Measurements from ENCODE around the gene CWC27. TPM values are rescaled to one million over a fixed set of nuclear protein-coding genes. Genes with fewer than 3 reads are reported as not detected.

The CWC27 gene
- total RNA-seq, 1 donor from 2014 or later: 23.3 TPM

DNA sequence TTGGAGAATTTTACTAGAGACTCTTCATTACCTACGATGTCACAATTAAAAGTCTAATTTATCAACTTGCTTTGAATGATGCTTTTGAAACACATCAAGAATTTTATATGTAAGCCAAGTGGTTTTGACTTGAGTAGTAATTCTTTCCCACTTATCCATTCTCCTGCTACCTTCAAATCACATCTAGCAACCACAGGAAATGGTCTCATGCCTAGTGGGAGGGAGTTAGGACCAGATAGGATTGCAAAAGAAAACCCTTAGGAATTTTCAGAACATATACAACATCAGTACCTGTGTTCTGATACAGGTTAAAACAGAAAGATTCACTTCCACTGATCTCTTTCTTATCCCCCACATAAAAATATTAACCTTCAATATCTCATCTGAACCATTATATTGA is 260.4 kb downstream of the CWC27 start:
- DNase-seq: no peak
- TF ChIP-seq, protein P1, sequence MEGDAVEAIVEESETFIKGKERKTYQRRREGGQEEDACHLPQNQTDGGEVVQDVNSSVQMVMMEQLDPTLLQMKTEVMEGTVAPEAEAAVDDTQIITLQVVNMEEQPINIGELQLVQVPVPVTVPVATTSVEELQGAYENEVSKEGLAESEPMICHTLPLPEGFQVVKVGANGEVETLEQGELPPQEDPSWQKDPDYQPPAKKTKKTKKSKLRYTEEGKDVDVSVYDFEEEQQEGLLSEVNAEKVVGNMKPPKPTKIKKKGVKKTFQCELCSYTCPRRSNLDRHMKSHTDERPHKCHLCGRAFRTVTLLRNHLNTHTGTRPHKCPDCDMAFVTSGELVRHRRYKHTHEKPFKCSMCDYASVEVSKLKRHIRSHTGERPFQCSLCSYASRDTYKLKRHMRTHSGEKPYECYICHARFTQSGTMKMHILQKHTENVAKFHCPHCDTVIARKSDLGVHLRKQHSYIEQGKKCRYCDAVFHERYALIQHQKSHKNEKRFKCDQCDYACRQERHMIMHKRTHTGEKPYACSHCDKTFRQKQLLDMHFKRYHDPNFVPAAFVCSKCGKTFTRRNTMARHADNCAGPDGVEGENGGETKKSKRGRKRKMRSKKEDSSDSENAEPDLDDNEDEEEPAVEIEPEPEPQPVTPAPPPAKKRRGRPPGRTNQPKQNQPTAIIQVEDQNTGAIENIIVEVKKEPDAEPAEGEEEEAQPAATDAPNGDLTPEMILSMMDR (IDR thresholded peaks at IDR 0.05; ENCODE audit: partially characterized antibody, unreplicated experiment): no peak

DNA sequence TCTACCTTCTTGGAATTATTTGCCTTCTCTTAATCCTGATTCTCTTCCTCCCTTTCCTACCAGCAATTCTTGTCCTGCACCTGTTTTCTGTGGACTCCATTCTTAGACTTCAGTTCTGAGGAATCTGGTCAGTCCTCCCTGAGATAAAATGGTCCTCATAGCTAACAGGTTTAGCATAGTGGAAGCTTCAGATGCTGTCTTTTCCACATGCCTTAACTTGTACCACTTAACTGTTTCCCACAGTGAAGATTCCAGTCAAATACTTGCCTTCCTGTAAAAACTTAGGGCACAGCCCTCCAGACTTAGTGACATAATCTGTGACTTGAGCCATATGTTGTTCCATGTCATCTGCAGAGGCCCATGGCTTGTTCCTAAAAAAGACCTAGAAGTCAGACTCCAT is 261.3 kb downstream of the CWC27 start:
- peaks cover 13% of the 10 kb centered on the region for H3K4me1 Mint-ChIP-seq (ENCODE audit: low read depth, unreplicated experiment)
- H3K27ac Mint-ChIP-seq (ENCODE audit: unreplicated experiment): no peak overlapping the region
- DNase-seq: no peak
- H3K9me3 Mint-ChIP-seq (ENCODE audit: unreplicated experiment): peaks cover 2% of the 10 kb centered on the region
- no peaks in the 10 kb centered on the region for H3K36me3 Mint-ChIP-seq (ENCODE audit: unreplicated experiment)
- H3K27me3 Mint-ChIP-seq (ENCODE audit: unreplicated experiment): peaks cover 3% of the 10 kb centered on the region
- H3K4me3 Mint-ChIP-seq (ENCODE audit: unreplicated experiment): no peak overlapping the region
- TF ChIP-seq, protein P1 (IDR thresholded peaks at IDR 0.05; ENCODE audit: partially characterized antibody, unreplicated experiment): no peak

More for the DNA sequence above, 260.4 kb downstream of the CWC27 start:
- no peak overlapping the region for H3K27ac Mint-ChIP-seq (ENCODE audit: unreplicated experiment)
- H3K9me3 Mint-ChIP-seq (ENCODE audit: unreplicated experiment): peaks cover 2% of the 10 kb centered on the region
- peaks cover 7% of the 10 kb centered on the region for H3K4me1 Mint-ChIP-seq (ENCODE audit: low read depth, unreplicated experiment)
- no peaks in the 10 kb centered on the region for H3K36me3 Mint-ChIP-seq (ENCODE audit: unreplicated experiment)
- H3K4me3 Mint-ChIP-seq (ENCODE audit: unreplicated experiment): no peak overlapping the region
- H3K27me3 Mint-ChIP-seq (ENCODE audit: unreplicated experiment): peaks cover 3% of the 10 kb centered on the region

DNA sequence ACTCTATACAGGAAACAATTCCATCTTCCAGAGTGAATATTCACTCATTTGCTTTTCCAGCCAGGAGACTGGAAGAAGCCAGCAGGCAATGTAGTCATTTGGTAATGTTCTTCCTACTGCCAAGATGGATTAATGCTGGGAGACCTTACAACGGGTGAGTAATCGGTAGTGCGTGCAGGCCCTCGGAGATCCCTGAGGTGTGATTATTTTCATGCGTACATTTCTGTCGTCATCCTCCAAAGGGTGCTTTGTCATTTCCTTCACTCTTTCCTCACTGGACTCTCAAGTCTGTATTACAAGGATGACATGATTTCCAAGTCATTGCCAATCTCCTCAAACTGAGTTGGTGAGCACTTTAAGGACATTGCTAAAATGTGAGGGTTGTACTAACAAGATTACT is 263.5 kb downstream of the CWC27 start:
- no peak overlapping the region for H3K27ac Mint-ChIP-seq (ENCODE audit: unreplicated experiment)
- DNase-seq: no peak
- peaks cover 4% of the 10 kb centered on the region for H3K9me3 Mint-ChIP-seq (ENCODE audit: unreplicated experiment)
- H3K36me3 Mint-ChIP-seq (ENCODE audit: unreplicated experiment): no peaks in the 10 kb centered on the region
- H3K4me3 Mint-ChIP-seq (ENCODE audit: unreplicated experiment): no peak overlapping the region
- H3K27me3 Mint-ChIP-seq (ENCODE audit: unreplicated experiment): no peaks in the 10 kb centered on the region
- H3K4me1 Mint-ChIP-seq (ENCODE audit: low read depth, unreplicated experiment): peaks cover 19% of the 10 kb centered on the region
- TF ChIP-seq, protein P1 (IDR thresholded peaks at IDR 0.05; ENCODE audit: partially characterized antibody, unreplicated experiment): no peak

DNA sequence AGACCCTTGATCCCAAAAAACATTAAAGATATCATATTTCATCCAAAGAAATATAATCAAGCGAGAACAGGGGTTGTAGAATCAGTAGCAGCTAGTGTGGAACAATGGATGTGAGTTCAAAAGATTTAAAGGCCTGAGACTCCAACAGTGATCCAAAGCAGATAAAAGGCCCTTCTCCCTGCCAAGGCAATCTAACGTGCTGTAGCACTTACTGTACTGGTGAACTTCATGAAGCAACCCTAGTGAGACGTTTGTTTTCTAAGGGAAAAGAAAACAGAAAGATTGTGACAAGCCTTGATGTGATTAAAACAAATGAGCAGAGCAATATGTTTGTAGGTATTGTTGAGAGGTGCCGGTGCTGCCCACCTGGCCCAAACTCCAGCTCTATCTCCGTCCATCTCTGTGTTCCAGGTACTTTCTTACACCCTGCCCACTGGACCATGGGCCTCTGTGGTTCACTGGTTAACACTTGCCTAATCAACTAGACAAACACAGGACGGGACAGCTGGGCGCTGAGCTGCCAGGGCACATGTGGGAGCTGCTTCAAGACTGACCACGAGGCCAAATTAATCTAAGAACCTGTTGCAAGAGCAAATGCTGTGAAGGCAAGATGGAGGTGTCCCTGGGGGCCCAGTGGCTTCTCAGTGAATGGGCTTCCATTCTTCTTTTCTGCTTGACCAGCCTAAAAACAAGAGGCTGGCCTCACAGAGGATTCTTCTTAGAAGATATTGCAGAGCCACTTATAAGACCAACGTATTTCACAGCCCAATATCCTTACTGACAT is 265.5 kb downstream of the CWC27 start:
- peaks cover 6% of the 10 kb centered on the region for H3K9me3 Mint-ChIP-seq (ENCODE audit: unreplicated experiment)
- no peaks in the 10 kb centered on the region for H3K27me3 Mint-ChIP-seq (ENCODE audit: unreplicated experiment)

DNA sequence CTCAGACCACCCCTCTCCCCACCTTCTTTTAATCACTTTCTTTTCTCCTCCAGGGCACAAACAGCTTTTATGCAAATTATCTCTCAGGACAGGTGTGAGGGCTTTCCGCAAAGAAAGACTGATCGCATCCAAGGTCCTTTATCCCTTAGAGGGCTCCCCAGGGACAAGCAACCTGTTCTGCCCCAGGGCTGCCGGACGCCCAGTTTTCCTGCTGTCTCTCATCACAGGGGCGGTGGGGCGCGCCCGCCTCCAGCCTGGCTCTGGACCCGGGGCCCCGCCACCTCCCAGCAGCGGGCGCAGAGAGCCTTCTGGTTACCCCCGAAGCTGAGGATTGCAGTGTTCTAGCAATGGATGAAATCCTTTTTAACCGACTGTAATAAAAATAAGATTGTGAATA is 266.1 kb downstream of the CWC27 start:
- Mint-ChIP-seq H3K27ac (ENCODE audit: unreplicated experiment) (peak overlapping the region; percentile 45), H3K4me1 (ENCODE audit: low read depth, unreplicated experiment) (peaks cover 16% of the 10 kb centered on the region), H3K36me3 (ENCODE audit: unreplicated experiment) (no peaks in the 10 kb centered on the region), H3K9me3 (ENCODE audit: unreplicated experiment) (peaks cover 6% of the 10 kb centered on the region), H3K27me3 (ENCODE audit: unreplicated experiment) (no peaks in the 10 kb centered on the region), H3K4me3 (ENCODE audit: unreplicated experiment) (peak overlapping the region; percentile 83)
- peak; percentile 37 for DNase-seq
- TF ChIP-seq, protein P1 (IDR thresholded peaks at IDR 0.05; ENCODE audit: partially characterized antibody, unreplicated experiment): no peak

More for the DNA sequence above, 265.5 kb downstream of the CWC27 start:
- Mint-ChIP-seq H3K4me1 (ENCODE audit: low read depth, unreplicated experiment) (peaks cover 17% of the 10 kb centered on the region), H3K36me3 (ENCODE audit: unreplicated experiment) (no peaks in the 10 kb centered on the region), H3K4me3 (ENCODE audit: unreplicated experiment) (peak overlapping the region; percentile 51), H3K27ac (ENCODE audit: unreplicated experiment) (peak overlapping the region; percentile 45)
- DNase-seq: peak; percentile 42
- TF ChIP-seq, protein P1 (IDR thresholded peaks at IDR 0.05; ENCODE audit: partially characterized antibody, unreplicated experiment): no peak
